Spinal cord (tissue), 10 donors: ENCODE measurements around the gene C1QB. TPM values are rescaled to one million over a fixed set of nuclear protein-coding genes. Genes with fewer than 3 reads are reported as not detected.

Experiments
- DNase-seq, 6 donors: peaks; one replicate each; pipeline versions ENCODE4 v3.0.0 to v3.0.0-alpha.2; 2013 to 2015; ENCODE audit warnings: low spot score in 6 of 6, low read depth in 4 of 6
- H3K27ac ChIP-seq: one replicate; pipeline ENCODE4 v1.5.1; 2013; ENCODE audit warnings: low read depth, low read length, control low read depth
- H3K27me3 ChIP-seq: one replicate; pipeline ENCODE4 v1.6.1; 2013; ENCODE audit warnings: low read length; ENCODE audit not compliant: control insufficient read depth, insufficient read depth
- H3K36me3 ChIP-seq: one replicate; pipeline ENCODE4 v1.6.1; 2013; ENCODE audit warnings: low read length; ENCODE audit not compliant: control insufficient read depth, insufficient read depth
- H3K4me1 ChIP-seq: one replicate; pipeline ENCODE4 v1.6.1; 2013; ENCODE audit warnings: low read length; ENCODE audit not compliant: control insufficient read depth, insufficient read depth
- H3K4me3 ChIP-seq: one replicate; pipeline ENCODE4 v1.5.1; 2013; ENCODE audit warnings: low read depth, low read length, control low read depth
- H3K9me3 ChIP-seq: one replicate; pipeline ENCODE4 v1.6.1; 2013; ENCODE audit warnings: low read length; ENCODE audit not compliant: control insufficient read depth, insufficient read depth
- WGBS: methylation state at CpG from one replicate; pipeline ENCODE4 v1.1.5; 2013; ENCODE audit warnings: missing lambda C conversion rate; ENCODE audit not compliant: insufficient coverage; 5-methylcytosine and 5-hydroxymethylcytosine counted together
- polyA plus RNA-seq, 2 donors: library from polyadenylated mRNA; unstranded; fragments of 120-200 nt; gene quantifications; one replicate each; pipeline ENCODE4 v1.2.1, GENCODE V29; 2013; ENCODE audit not compliant: insufficient read length in 2 of 2
- total RNA-seq, 2 donors: library from RNA; depleted of rRNA in 1 of 2; stranded (reverse); fragments of 120-200 nt in 1 of 2; fragments of >200 nt in 1 of 2; gene quantifications; one replicate each; pipeline versions ENCODE4 v1.2.3 to v1.2.4, GENCODE V29; 2013 to 2014
- donor health status: healthy.

C1QB gene
- total and polyA plus RNA-seq, 4 donors, result 28.6 to 44.5 (median 40.9) TPM

GRCh38 chr1:22641247-22641646 is 11.8 kb upstream of the C1QB start:
- DNase-seq, result no peak
- Histone ChIP-seq H3K9me3 (no peaks in the 10 kb centered on the region), H3K4me3 (no peak overlapping the region), H3K36me3 (no peaks in the 10 kb centered on the region), H3K4me1 (peaks cover 19% of the 10 kb centered on the region), H3K27me3 (no peaks in the 10 kb centered on the region), H3K27ac (no peak overlapping the region)
- 87% methylated on average over 6 of the region's 8 CpGs for WGBS

- DNase-seq, result peak in 5 of 6 donors; percentile 44 to 92 (median 64)
- H3K27me3 ChIP-seq, result no peaks in the 10 kb centered on the region
- peaks cover 19% of the 10 kb centered on the region for H3K4me1 ChIP-seq
- no peak overlapping the region for H3K27ac ChIP-seq
- WGBS, result 6% methylated on average over 9 of the region's 18 CpGs
- no peak overlapping the region for H3K4me3 ChIP-seq
- no peaks in the 10 kb centered on the region for H3K36me3 ChIP-seq
- H3K9me3 ChIP-seq, result no peaks in the 10 kb centered on the region
Observed at GRCh38 chr1:22641906-22642636, 11.0 kb upstream of the C1QB start.

- peak in 1 of 6 donors; percentile 24 for DNase-seq
- Histone ChIP-seq H3K9me3 (no peaks in the 10 kb centered on the region), H3K27ac (no peak within 1 kb of the TSS), H3K4me3 (no peak within 1 kb of the TSS), H3K27me3 (no peaks in the 10 kb centered on the region), H3K36me3 (no peaks in the 10 kb centered on the region), H3K4me1 (peaks cover 19% of the 10 kb centered on the region)
- 79% methylated on average over 8 of the region's 8 CpGs for whole genome bisulfite sequencing
Observed at GRCh38 chr1:22643381-22643780, 9.7 kb upstream of the C1QB start, which contains the start of gene C1QC. TSS of gene C1QC (plus strand) at chr1:22643633. CDS start at chr1:22644024, 391 bp downstream.

- H3K4me3 ChIP-seq, result no peak overlapping the region
- no peak for DNase-seq
- peaks cover 17% of the 10 kb centered on the region for H3K4me1 ChIP-seq
- H3K36me3 ChIP-seq, result no peaks in the 10 kb centered on the region
- no peaks in the 10 kb centered on the region for H3K27me3 ChIP-seq
- no peaks in the 10 kb centered on the region for H3K9me3 ChIP-seq
- no peak overlapping the region for H3K27ac ChIP-seq
- WGBS, result 80% methylated on average over 11 of the region's 12 CpGs
Observed at GRCh38 chr1:22643928-22644327, 9.1 kb upstream of the C1QB start.

- Histone ChIP-seq H3K27ac (no peak overlapping the region), H3K4me1 (peaks cover 12% of the 10 kb centered on the region), H3K27me3 (no peaks in the 10 kb centered on the region), H3K9me3 (no peaks in the 10 kb centered on the region), H3K36me3 (no peaks in the 10 kb centered on the region), H3K4me3 (no peak overlapping the region)
- DNase-seq, result no peak
- WGBS, result 88% methylated on average over 5 of the region's 7 CpGs
Observed at GRCh38 chr1:22645931-22646330, 7.1 kb upstream of the C1QB start.

GRCh38 chr1:22646384-22646783 is 6.7 kb upstream of the C1QB start:
- no peak overlapping the region for H3K27ac ChIP-seq
- peaks cover 9% of the 10 kb centered on the region for H3K4me1 ChIP-seq
- no peaks in the 10 kb centered on the region for H3K9me3 ChIP-seq
- H3K27me3 ChIP-seq, result no peaks in the 10 kb centered on the region
- no peak overlapping the region for H3K4me3 ChIP-seq
- WGBS, result no CpG with 5 or more reads among the region's 1 CpG
- H3K36me3 ChIP-seq, result no peaks in the 10 kb centered on the region
- no peak for DNase-seq

GRCh38 chr1:22650089-22650693 is 2.8 kb upstream of the C1QB start:
- H3K36me3 ChIP-seq, result no peaks in the 10 kb centered on the region
- H3K27ac ChIP-seq, result no peak overlapping the region
- WGBS, result 90% methylated on average over 7 of the region's 13 CpGs
- DNase-seq, result no peak
- H3K4me3 ChIP-seq, result no peak overlapping the region
- H3K9me3 ChIP-seq, result no peaks in the 10 kb centered on the region
- H3K4me1 ChIP-seq, result peaks cover 6% of the 10 kb centered on the region
- no peaks in the 10 kb centered on the region for H3K27me3 ChIP-seq

GRCh38 chr1:22651941-22652856 is 837 bp upstream of the C1QB start:
- DNase-seq, result peak in 1 of 6 donors; percentile 53
- Histone ChIP-seq H3K36me3 (no peaks in the 10 kb centered on the region), H3K27me3 (no peaks in the 10 kb centered on the region), H3K4me3 (no peak overlapping the region), H3K9me3 (no peaks in the 10 kb centered on the region), H3K27ac (no peak overlapping the region), H3K4me1 (peaks cover 6% of the 10 kb centered on the region)
- WGBS, result 43% methylated on average over 12 of the region's 15 CpGs

- H3K36me3 ChIP-seq, result no peaks in the 10 kb centered on the region
- peaks cover 6% of the 10 kb centered on the region for H3K4me1 ChIP-seq
- DNase-seq, result no peak
- H3K27me3 ChIP-seq, result no peaks in the 10 kb centered on the region
- WGBS, result 74% methylated on average over 5 of the region's 5 CpGs
- no peak overlapping the region for H3K27ac ChIP-seq
- H3K4me3 ChIP-seq, result no peak overlapping the region
- H3K9me3 ChIP-seq, result no peaks in the 10 kb centered on the region
Observed at GRCh38 chr1:22654692-22655091, 1.7 kb downstream of the C1QB start.
